GM21786 (cell line): ENCODE measurements around the gene TSSK2.
A peak's percentile ranks its signal among the peaks of the same experiment; 100 is the strongest.

Experiments
- ATAC-seq: cut with Tn5 transposase; IDR thresholded peaks from one replicate; pipeline ENCODE4 v1.9.1; 2021; ENCODE audit not compliant: unreplicated experiment

TSSK2 gene

GRCh38 chr22:19167106-19167869 lies 36.2 kb downstream of the TSSK2 start:
- ATAC-seq, result no peak

GRCh38 chr22:19168088-19168890 lies 37.2 kb downstream of the TSSK2 start:
- no peak for ATAC-seq

- ATAC-seq, result no peak
These were observed 38.2 kb downstream of the TSSK2 start for GRCh38 chr22:19169002-19169946.

DNA sequence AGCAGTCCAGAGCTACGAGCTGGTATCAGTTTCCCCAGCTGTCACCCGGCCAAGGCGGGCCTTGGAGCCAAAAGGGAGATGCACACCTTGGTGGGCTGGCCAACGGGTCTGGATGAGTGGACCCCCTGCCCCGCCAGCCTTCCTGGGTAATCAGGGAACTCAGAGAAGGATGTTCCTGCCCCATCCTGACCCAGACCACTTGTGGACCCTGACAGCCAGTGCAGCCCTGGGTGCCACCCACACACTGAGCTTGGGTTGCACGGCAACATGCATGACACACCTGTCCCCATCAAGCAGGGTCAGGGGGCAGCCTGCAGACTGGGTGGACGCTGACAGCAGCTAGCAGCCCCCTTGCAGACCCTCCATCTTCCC lies 38.8 kb downstream of the TSSK2 start:
- ATAC-seq, result no peak

- no peak for ATAC-seq
These were observed 41.3 kb downstream of the TSSK2 start for GRCh38 chr22:19172213-19173046.

- no peak for ATAC-seq
These were observed 42.2 kb downstream of the TSSK2 start for GRCh38 chr22:19173047-19174035.

DNA sequence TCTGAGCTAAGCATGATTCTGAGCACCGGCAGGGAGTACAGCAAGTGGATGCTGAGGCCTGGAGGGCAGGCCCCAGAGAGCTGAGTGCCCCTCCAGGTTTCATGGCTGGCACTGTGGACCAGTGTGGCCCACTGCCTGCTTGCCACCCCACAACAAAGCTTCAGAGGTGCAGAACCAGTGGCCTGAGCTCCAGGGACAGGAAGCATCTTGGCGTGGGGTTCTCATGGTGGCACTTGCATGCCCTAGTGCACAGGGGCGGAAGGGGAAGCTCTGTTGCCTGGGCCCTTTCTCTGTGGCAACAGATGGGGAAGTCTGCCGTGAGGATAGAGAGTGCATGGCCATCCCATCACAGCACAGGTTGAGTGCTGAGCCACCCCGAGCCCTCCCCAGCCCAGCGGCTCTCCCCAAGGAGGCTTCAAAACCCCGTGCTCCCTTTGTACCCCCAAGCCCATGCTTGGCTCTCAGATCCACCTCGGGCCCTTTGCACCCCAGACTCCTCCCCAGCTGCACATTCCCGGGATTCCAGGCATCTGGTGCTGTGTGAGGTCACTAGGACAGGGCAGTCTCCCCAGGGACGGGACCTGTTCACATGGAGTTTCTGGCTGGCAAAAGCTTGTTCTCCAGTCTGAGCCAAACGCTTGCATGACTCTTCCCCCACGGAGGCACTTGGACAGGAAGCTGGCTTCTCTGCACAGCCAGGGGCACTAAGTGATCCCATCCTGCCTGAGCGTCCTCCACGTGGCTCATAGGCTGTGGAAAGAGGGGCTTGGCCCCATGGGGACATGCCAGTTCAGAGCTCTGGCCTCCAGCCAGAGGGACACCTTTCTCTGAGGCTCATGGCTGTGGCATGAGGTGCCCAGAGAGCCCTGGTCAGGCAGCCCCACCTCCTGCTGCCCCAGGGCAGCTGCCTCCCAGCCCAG lies 43.3 kb downstream of the TSSK2 start:
- no peak for ATAC-seq

DNA sequence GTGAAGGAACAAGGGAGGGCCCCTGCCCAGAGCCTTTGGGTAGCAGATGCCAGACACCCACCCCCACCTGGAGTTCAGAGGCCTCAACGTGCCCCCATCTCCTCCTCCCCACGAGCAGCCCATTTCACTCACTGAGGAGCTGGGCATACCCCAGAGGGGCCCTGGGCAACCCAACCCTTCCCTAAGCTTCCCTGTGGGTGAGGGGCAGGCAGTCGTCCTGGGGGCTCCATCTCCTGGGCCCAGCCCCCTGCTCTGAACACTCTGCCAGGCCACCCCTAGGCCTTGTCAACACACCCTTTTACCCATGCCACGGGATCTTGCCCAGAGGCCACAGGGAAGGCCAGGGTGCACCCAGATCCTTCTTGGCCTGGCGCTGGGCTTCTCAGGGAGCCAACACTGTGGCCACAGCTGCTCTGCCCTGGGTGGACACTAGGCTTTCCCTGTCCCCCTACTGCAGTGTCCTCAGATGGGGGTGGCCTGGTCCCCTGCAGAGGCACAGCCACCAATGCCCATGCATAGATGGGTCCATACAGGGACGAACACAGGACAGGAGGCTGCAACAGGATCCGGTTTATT lies 44.0 kb downstream of the TSSK2 start:
- no peak for ATAC-seq

GRCh38 chr22:19175602-19176174 lies 44.6 kb downstream of the TSSK2 start:
- ATAC-seq, result no peak

- no peak for ATAC-seq
These were observed 45.1 kb downstream of the TSSK2 start for GRCh38 chr22:19176175-19176643.

DNA sequence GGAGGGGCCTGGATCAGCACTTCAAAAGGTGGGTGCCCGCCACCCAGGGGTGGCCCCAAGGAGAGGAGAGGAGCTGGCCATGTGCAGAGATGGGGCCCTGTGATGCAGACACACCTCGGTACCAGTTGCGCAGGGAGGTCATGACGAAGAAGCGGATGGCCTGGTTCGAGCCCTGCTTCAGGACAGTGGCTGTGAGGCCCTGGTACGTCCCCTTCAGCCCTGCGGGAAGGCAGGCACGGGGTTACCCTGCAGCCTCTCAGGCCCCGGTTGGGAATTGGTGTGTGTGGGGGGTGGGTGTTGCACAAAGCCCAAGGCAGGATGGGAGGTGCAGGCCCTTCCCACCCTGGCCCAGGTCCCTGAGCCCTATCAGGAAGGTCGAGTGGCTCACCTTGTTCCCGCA lies 45.6 kb downstream of the TSSK2 start:
- ATAC-seq, result no peak

GRCh38 chr22:19177164-19178064 lies 46.3 kb downstream of the TSSK2 start:
- no peak for ATAC-seq

DNA sequence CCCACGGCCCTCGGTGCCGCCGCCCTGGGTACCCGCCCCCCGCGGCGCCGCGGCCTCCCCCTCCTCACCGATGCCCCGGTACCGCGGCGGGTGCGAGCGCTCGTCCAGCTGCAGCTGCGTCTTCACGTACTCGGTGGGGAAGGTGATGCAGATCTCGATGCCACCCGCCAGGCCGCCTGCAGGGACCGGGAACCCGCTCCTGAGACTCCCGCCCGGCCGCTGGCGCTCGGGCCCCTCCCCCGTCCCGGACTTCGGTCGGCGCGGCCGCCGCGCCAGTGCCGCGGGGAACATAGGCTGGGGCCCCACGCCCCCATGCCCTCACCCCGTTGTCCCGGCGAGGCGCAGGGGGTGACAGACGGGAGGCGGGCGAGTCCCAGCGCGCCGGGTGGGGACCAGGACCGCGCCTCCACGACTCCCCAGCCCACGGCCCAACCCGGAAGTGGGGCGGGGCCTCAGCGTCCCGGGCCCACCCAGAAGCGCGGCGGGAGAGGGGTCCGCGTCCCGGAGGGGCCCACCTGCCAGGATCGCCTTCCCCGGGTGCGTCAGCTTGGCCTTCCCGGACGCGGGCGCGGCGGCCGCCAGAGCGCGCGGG lies 47.1 kb downstream of the TSSK2 start:
- ATAC-seq, result peak; percentile 19

DNA sequence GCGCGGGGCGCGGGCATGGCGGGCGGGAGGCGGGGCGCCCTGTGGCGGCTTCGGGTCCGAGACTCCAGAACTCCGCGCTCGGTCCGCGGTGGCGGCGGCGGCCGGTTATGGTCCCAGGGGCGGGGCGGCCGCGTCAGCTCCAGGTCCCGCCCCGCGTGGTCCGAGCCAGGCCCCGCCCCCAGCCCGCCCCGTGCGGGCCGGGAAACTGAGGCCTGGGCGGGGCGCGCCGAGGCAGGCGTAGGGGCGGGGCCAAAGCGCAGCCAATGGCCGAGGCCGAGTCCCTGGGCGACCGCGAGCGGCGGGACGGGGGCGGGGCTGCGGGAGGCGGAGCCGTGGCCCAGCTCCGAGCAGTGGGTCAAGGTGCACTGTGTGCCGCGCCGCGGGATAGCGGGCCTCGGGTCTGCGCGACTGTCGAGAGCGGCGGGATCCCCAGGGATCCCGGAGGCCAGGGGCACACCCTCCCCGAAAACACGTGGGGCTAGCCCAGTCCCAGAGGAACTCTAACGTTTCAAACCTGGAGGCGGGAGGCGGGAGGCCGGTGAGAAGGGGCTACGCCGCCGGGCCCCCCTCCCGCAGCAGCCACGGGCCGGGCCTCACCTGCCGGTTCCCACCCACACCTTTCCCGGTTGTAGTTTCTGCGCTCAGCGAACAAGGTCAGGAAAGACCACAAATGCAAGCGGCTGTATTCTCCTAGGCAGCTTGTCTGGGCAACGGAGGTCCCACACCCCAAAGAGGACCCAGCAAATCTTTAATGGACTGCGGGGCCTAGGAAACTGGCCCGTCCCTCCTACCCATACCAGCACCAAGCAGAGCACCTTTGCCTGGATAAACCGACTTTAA lies 47.8 kb downstream of the TSSK2 start, which contains the start of gene SLC25A1:
Gene SLC25A1, minus strand, starts transcription at position 80 of the 840 bp plus-strand sequence. Its CDS starts 63 bp downstream, at position 17.
- peak; percentile 53 for ATAC-seq
